SJCRH30 (cell line): ENCODE data around the gene BFSP1. TPM values are rescaled to one million over a fixed set of nuclear protein-coding genes. Genes with fewer than 3 reads are reported as not detected.
A peak's percentile ranks its signal among the peaks of the same experiment; 100 is the strongest.

Source experiments
- DNase-seq, 2 experiments: peaks; one replicate each; pipeline ENCODE4 v3.0.0-alpha.2; 2015 to 2020
- H3K27ac ChIP-seq: fragments of 250-450 bp; sonication (Bioruptor Pico); 2 replicates; pipeline ENCODE4 v1.5.1; 2020; ENCODE audit warnings: mild to moderate bottlenecking, moderate library complexity
- H3K27me3 ChIP-seq: fragments of 250-450 bp; sonication (Bioruptor Pico); 2 replicates; pipeline ENCODE4 v1.5.1; 2020; ENCODE audit warnings: mild to moderate bottlenecking, moderate library complexity
- H3K36me3 ChIP-seq: fragments of 250-450 bp; sonication (Bioruptor Pico); 2 replicates; pipeline ENCODE4 v1.5.1; 2020; ENCODE audit warnings: mild to moderate bottlenecking, moderate library complexity
- H3K4me1 ChIP-seq: fragments of 250-450 bp; sonication (Bioruptor Pico); 2 replicates; pipeline ENCODE4 v1.5.1; 2020; ENCODE audit warnings: mild to moderate bottlenecking, moderate library complexity
- H3K4me3 ChIP-seq: fragments of 250-450 bp; sonication (Bioruptor Pico); 2 replicates; pipeline ENCODE4 v1.5.1; 2020; ENCODE audit warnings: mild to moderate bottlenecking, moderate library complexity
- H3K9me3 ChIP-seq: fragments of 250-450 bp; sonication (Bioruptor Pico); replicated peaks from 2 replicates; pipeline ENCODE4 v1.5.1; 2020; ENCODE audit warnings: mild to moderate bottlenecking, moderate library complexity
- total RNA-seq: library from RNA; depleted of rRNA; stranded (reverse); fragments of >200 nt; shearing (Covaris generic); gene quantifications from 2 replicates; pipeline ENCODE4 v1.2.3, GENCODE V29; 2014; rRNA removed

BFSP1 gene
- total RNA-seq, result not detected in 2 replicates

- H3K9me3 ChIP-seq, result no peaks in the 10 kb centered on the region
- no peak within 1 kb of the TSS for H3K27ac ChIP-seq
- H3K36me3 ChIP-seq, result no peaks in the 10 kb centered on the region; the same call in 1 of the 2 replicates
- DNase-seq, result peak; percentile 22 to 28
- peaks cover 5% of the 10 kb centered on the region; the same call in 1 of the 2 replicates for H3K4me1 ChIP-seq
- 0 out of 2 replicates have a peak, but pooled peaks cover 4% of the 10 kb centered on the region for H3K27me3 ChIP-seq
- peak within 1 kb of the TSS; percentile 57 for H3K4me3 ChIP-seq
Observed at GRCh38 chr20:17530716-17531664, at the start of gene BFSP1. TSS of gene BFSP1 (minus strand) at chr20:17531379. CDS start at chr20:17531329, 50 bp downstream.

GRCh38 chr20:17580895-17581294 lies 49.7 kb upstream of the BFSP1 start:
- no peak for DNase-seq
- no peak overlapping the region for H3K27ac ChIP-seq
- H3K9me3 ChIP-seq, result no peaks in the 10 kb centered on the region
- peaks cover 9% of the 10 kb centered on the region for H3K4me1 ChIP-seq
- H3K27me3 ChIP-seq, result no peaks in the 10 kb centered on the region
- H3K4me3 ChIP-seq, result no peak overlapping the region
- no peaks in the 10 kb centered on the region for H3K36me3 ChIP-seq

GRCh38 chr20:17579369-17580039 lies 48.3 kb upstream of the BFSP1 start:
- Histone ChIP-seq H3K4me1 (no peaks in the 10 kb centered on the region; the same call in 1 of the 2 replicates), H3K4me3 (no peak overlapping the region), H3K9me3 (no peaks in the 10 kb centered on the region), H3K27ac (no peak overlapping the region), H3K27me3 (no peaks in the 10 kb centered on the region), H3K36me3 (no peaks in the 10 kb centered on the region)
- no peak for DNase-seq

- H3K27ac ChIP-seq, result no peak overlapping the region
- H3K9me3 ChIP-seq, result no peaks in the 10 kb centered on the region
- H3K36me3 ChIP-seq, result no peaks in the 10 kb centered on the region
- no peak for DNase-seq
- H3K4me1 ChIP-seq, result no peaks in the 10 kb centered on the region; the same call in 1 of the 2 replicates
- no peaks in the 10 kb centered on the region for H3K27me3 ChIP-seq
- no peak overlapping the region for H3K4me3 ChIP-seq
Observed at GRCh38 chr20:17576215-17576614, 45.0 kb upstream of the BFSP1 start.

DNA sequence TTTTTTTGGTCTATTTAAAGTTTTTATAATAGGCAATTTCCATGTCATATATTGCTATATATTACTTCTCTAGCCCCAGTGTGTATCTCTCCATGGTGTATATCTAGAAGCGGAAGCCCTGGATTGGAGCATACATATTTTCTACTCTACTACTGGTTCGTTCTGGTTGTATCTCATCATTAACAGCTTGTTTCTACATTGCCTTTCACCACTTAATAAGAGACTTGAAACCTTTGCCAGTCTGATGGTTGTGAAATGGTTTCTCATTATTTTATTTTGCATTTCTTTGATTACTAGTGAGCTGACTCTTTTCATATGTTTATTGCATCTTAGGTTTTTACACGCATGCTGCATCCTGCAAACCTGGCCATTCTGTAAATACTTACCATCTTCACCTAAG lies 42.3 kb upstream of the BFSP1 start:
- no peaks in the 10 kb centered on the region for H3K36me3 ChIP-seq
- H3K9me3 ChIP-seq, result no peaks in the 10 kb centered on the region
- no peak overlapping the region for H3K27ac ChIP-seq
- H3K4me3 ChIP-seq, result no peak overlapping the region
- no peaks in the 10 kb centered on the region for H3K27me3 ChIP-seq
- DNase-seq, result no peak
- peaks cover 4% of the 10 kb centered on the region; the same call in 1 of the 2 replicates for H3K4me1 ChIP-seq

GRCh38 chr20:17572034-17572638 lies 41.0 kb upstream of the BFSP1 start:
- Histone ChIP-seq H3K36me3 (no peaks in the 10 kb centered on the region), H3K4me3 (no peak overlapping the region), H3K27me3 (no peaks in the 10 kb centered on the region), H3K9me3 (no peaks in the 10 kb centered on the region), H3K4me1 (peaks cover 9% of the 10 kb centered on the region; the same call in 1 of the 2 replicates), H3K27ac (no peak overlapping the region)
- DNase-seq, result no peak

- no peaks in the 10 kb centered on the region for H3K9me3 ChIP-seq
- no peaks in the 10 kb centered on the region for H3K36me3 ChIP-seq
- H3K4me1 ChIP-seq, result peaks cover 9% of the 10 kb centered on the region; the same call in 1 of the 2 replicates
- H3K4me3 ChIP-seq, result peak overlapping the region; percentile 93
- H3K27ac ChIP-seq, result no peak overlapping the region
- DNase-seq, result no peak
- no peaks in the 10 kb centered on the region for H3K27me3 ChIP-seq
Observed at GRCh38 chr20:17571153-17571527, 40.0 kb upstream of the BFSP1 start.

- Histone ChIP-seq H3K36me3 (no peaks in the 10 kb centered on the region), H3K4me3 (peak overlapping the region; percentile 93), H3K4me1 (peaks cover 9% of the 10 kb centered on the region; the same call in 1 of the 2 replicates), H3K27ac (peak overlapping the region; percentile 43; the same call in 1 of the 2 replicates), H3K9me3 (no peaks in the 10 kb centered on the region), H3K27me3 (no peaks in the 10 kb centered on the region)
- DNase-seq, result peak; percentile 45 to 62
Observed at GRCh38 chr20:17570347-17571152, 39.4 kb upstream of the BFSP1 start.

GRCh38 chr20:17569616-17570346 lies 38.6 kb upstream of the BFSP1 start, which contains the start of gene DSTN:
TSS of gene DSTN (plus strand) at chr20:17570075. CDS start at chr20:17570209, 134 bp downstream.
- Histone ChIP-seq H3K27ac (peak within 1 kb of the TSS; percentile 68), H3K4me3 (peak within 1 kb of the TSS; percentile 93), H3K36me3 (no peaks in the 10 kb centered on the region), H3K27me3 (no peaks in the 10 kb centered on the region), H3K9me3 (no peaks in the 10 kb centered on the region), H3K4me1 (peaks cover 9% of the 10 kb centered on the region; the same call in 1 of the 2 replicates)
- peak; percentile 92 for DNase-seq

DNA sequence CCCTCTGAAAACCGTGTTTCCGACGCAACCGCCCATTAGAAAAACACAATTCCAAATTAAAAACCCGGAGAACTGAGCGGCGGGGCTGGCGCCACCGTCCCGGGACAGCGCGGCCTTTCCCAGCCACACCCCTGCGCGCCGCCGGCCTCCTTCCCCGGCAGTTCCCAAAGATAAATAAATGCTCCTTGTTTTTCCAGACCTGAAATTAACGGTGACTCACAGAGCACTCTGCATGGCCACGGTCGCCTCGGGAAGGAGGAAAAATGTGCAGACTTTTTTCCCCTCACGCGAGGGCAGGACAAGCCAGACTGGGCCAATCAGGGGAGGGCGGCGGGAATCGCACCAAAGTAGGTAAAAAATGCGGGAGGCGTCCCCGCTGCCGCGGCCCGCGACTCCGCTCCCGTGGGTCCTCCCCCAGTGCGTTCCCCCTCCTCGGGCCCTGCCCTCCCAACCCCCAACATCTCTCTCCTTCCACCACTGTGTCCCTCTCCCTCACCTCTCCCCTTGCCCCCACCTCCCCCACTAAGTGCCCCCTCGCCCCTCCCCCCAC lies 37.9 kb upstream of the BFSP1 start:
- Histone ChIP-seq H3K36me3 (no peaks in the 10 kb centered on the region), H3K4me1 (peaks cover 9% of the 10 kb centered on the region; the same call in 1 of the 2 replicates), H3K27ac (peak overlapping the region; percentile 68), H3K9me3 (no peaks in the 10 kb centered on the region), H3K4me3 (peak overlapping the region; percentile 93), H3K27me3 (no peaks in the 10 kb centered on the region)
- DNase-seq, result peak; percentile 82 to 86

DNA sequence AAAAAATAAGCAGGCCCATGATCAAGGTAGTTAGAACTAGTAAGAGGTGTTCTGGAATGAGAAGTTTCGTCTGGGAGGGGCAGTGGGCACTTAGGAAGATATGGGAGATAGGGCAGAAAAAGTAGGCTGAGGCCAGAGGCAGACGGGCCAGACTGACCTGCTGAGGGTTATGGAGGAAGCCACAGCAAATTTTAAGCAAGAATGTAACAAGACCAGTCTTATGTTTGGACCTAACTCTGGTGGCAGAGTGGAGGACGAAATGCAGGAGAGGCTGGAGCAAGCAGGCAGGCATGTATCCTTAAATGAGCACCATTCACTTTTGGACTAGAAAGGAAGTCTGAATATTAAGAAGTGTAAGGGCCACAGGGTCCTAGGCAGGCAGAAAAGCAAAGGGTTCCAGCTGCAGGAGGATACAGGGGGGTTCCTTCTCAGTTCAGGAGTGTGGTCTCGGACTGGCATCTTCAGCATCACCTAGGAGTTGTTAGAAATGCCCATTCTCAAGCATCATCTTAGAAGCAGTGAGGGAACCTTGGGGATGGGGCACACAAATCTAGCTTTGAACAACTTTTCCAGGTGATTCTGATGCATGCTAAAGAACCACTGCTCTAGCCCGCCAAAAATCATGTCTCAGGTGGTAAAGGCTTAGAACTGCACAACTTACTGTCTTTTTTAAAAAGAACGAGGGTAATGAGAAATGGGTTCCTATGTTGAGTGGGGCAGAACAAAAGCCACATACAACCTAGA lies 37.0 kb upstream of the BFSP1 start:
- peak overlapping the region; percentile 93 for H3K4me3 ChIP-seq
- peak in 1 of 2 experiments; percentile 13 for DNase-seq
- H3K27ac ChIP-seq, result peak overlapping the region; percentile 68
- no peaks in the 10 kb centered on the region for H3K36me3 ChIP-seq
- H3K9me3 ChIP-seq, result no peaks in the 10 kb centered on the region
- no peaks in the 10 kb centered on the region for H3K27me3 ChIP-seq
- peaks cover 9% of the 10 kb centered on the region; the same call in 1 of the 2 replicates for H3K4me1 ChIP-seq

DNA sequence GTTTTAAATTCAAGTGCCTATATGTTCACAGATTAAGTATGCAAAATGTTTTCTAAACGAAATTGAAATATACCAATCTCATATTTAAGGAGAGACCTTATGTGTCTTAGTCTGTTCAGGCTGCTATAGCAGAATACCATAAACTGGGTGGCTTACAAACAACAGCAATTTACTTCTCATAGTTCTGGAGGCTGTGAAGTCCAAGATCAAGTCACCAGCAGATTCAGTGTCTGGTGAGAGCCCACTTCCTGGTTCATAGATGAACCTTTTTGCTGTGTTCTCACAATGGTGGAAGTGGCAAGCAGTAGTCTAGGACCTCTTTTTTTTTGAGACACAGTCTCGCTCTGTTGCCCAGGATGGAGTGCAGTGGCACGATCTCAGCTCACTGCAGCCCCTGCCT lies 35.2 kb upstream of the BFSP1 start:
- no peak for DNase-seq
- Histone ChIP-seq H3K9me3 (no peaks in the 10 kb centered on the region), H3K27ac (no peak overlapping the region), H3K4me3 (no peak overlapping the region), H3K4me1 (peaks cover 9% of the 10 kb centered on the region; the same call in 1 of the 2 replicates), H3K27me3 (no peaks in the 10 kb centered on the region), H3K36me3 (no peaks in the 10 kb centered on the region)
